Measurements from ENCODE around the gene SPRED2.
A peak's percentile ranks its signal among the peaks of the same experiment; 100 is the strongest.

The SPRED2 gene

GRCh38 chr2:65291216-65292105 lies 140.9 kb downstream of the SPRED2 start:
- Histone ChIP-seq H3K27me3 (peaks cover 0 to 3% (median 0%) of the 10 kb centered on the region in 11 experiments; a peak in 1 of 22 replicates), H3K36me3 (no peaks in the 10 kb centered on the region), H3K27ac (no peak overlapping the region), H4K20me1 (peaks cover 0 to 4% (median 0%) of the 10 kb centered on the region in 11 experiments; a peak in 2 of 22 replicates), H3K4me3 (no peak overlapping the region), H3K9ac (no peak overlapping the region), H3K9me3 (replicated peaks in 1 of 11) (no peaks in the 10 kb centered on the region), H3K4me2 (peak overlapping the region in 2 of 11 experiments; percentile 10 to 31; a peak in 1 of 22 replicates), H3K4me1 (peaks cover 0 to 4% (median 0%) of the 10 kb centered on the region in 10 experiments; a peak in 3 of 20 replicates)
- TF ChIP-seq Cebpa-rat (IDR thresholded peaks at IDR 0.05), result no peak

- Histone ChIP-seq H3K36me3 (no peaks in the 10 kb centered on the region), H3K9ac (no peak overlapping the region), H4K20me1 (peaks cover 0 to 9% (median 0%) of the 10 kb centered on the region in 11 experiments; a peak in 4 of 22 replicates), H3K27ac (no peak overlapping the region), H3K4me2 (no peak overlapping the region), H3K4me1 (peaks cover 0 to 4% (median 0%) of the 10 kb centered on the region in 10 experiments; a peak in 3 of 20 replicates), H3K27me3 (peaks cover 0 to 14% (median 10%) of the 10 kb centered on the region in 11 experiments; a peak in 17 of 22 replicates), H3K9me3 (replicated peaks in 1 of 11) (no peaks in the 10 kb centered on the region), H3K4me3 (no peak overlapping the region)
- no peak for TF ChIP-seq Cebpa-rat (IDR thresholded peaks at IDR 0.05)
These were observed 145.0 kb downstream of the SPRED2 start for GRCh38 chr2:65287364-65287763.

- Histone ChIP-seq H3K27ac (no peak overlapping the region), H3K4me2 (no peak overlapping the region), H3K9me3 (replicated peaks in 1 of 11) (no peaks in the 10 kb centered on the region), H4K20me1 (peaks cover 0 to 47% (median 24%) of the 10 kb centered on the region in 11 experiments; a peak in 20 of 22 replicates), H3K27me3 (peaks cover 10 to 60% (median 49%) of the 10 kb centered on the region in 11 experiments; a peak in 20 of 22 replicates), H3K4me3 (no peak overlapping the region), H3K9ac (no peak overlapping the region), H3K4me1 (peaks cover 18 to 35% (median 25%) of the 10 kb centered on the region in 10 experiments), H3K36me3 (no peaks in the 10 kb centered on the region)
- TF ChIP-seq Cebpa-rat (IDR thresholded peaks at IDR 0.05), result no peak
These were observed 149.8 kb downstream of the SPRED2 start for GRCh38 chr2:65282477-65283053.

- peaks cover 0 to 54% (median 32%) of the 10 kb centered on the region in 11 experiments; a peak in 20 of 22 replicates for H4K20me1 ChIP-seq
- no peaks in the 10 kb centered on the region for H3K9me3 ChIP-seq (replicated peaks in 1 of 11)
- H3K27me3 ChIP-seq, result peaks cover 10 to 68% (median 57%) of the 10 kb centered on the region in 11 experiments; a peak in 20 of 22 replicates
- no peak for TF ChIP-seq Cebpa-rat (IDR thresholded peaks at IDR 0.05)
- no peaks in the 10 kb centered on the region for H3K36me3 ChIP-seq
- no peak overlapping the region for H3K4me3 ChIP-seq
- H3K4me1 ChIP-seq, result peaks cover 25 to 36% (median 27%) of the 10 kb centered on the region in 10 experiments
- H3K27ac ChIP-seq, result no peak overlapping the region
- H3K9ac ChIP-seq, result no peak overlapping the region
- peak overlapping the region in 5 of 11 experiments; percentile 26 to 49 (median 29); a peak in 7 of 22 replicates for H3K4me2 ChIP-seq
These were observed 150.6 kb downstream of the SPRED2 start for GRCh38 chr2:65281627-65282351.

GRCh38 chr2:65279756-65280155 lies 152.6 kb downstream of the SPRED2 start:
- H3K36me3 ChIP-seq, result peaks cover 0 to 1% (median 0%) of the 10 kb centered on the region in 11 experiments; a peak in 1 of 22 replicates
- H3K27me3 ChIP-seq, result peaks cover 10 to 87% (median 76%) of the 10 kb centered on the region in 11 experiments; a peak in 20 of 22 replicates
- no peaks in the 10 kb centered on the region for H3K9me3 ChIP-seq (replicated peaks in 1 of 11)
- H3K4me2 ChIP-seq, result peak overlapping the region in 8 of 11 experiments; percentile 39 to 85 (median 69); a peak in 12 of 22 replicates
- peaks cover 25 to 36% (median 29%) of the 10 kb centered on the region in 10 experiments for H3K4me1 ChIP-seq
- no peak overlapping the region for H3K4me3 ChIP-seq
- peaks cover 3 to 74% (median 53%) of the 10 kb centered on the region in 11 experiments; a peak in 20 of 22 replicates for H4K20me1 ChIP-seq
- TF ChIP-seq Cebpa-rat (IDR thresholded peaks at IDR 0.05), result no peak
- H3K27ac ChIP-seq, result no peak overlapping the region
- no peak overlapping the region for H3K9ac ChIP-seq

GRCh38 chr2:65278531-65278981 lies 153.8 kb downstream of the SPRED2 start:
- H3K4me3 ChIP-seq, result no peak overlapping the region
- H3K36me3 ChIP-seq, result peaks cover 0 to 12% (median 2%) of the 10 kb centered on the region in 11 experiments; a peak in 8 of 22 replicates
- H3K27me3 ChIP-seq, result peaks cover 10 to 90% (median 76%) of the 10 kb centered on the region in 11 experiments; a peak in 20 of 22 replicates

GRCh38 chr2:65277791-65278483 lies 154.5 kb downstream of the SPRED2 start:
- peaks cover 10 to 85% (median 78%) of the 10 kb centered on the region in 11 experiments; a peak in 20 of 22 replicates for H3K27me3 ChIP-seq
- H3K4me2 ChIP-seq, result peak overlapping the region; percentile 39 to 85 (median 74)

More at GRCh38 chr2:65278531-65278981, 153.8 kb downstream of the SPRED2 start:
- H3K9ac ChIP-seq, result no peak overlapping the region
- H3K4me1 ChIP-seq, result peaks cover 25 to 36% (median 29%) of the 10 kb centered on the region in 10 experiments
- no peaks in the 10 kb centered on the region for H3K9me3 ChIP-seq (replicated peaks in 1 of 11)
- H4K20me1 ChIP-seq, result peaks cover 5 to 84% (median 63%) of the 10 kb centered on the region in 11 experiments; a peak in 21 of 22 replicates
- H3K4me2 ChIP-seq, result peak overlapping the region; percentile 39 to 85 (median 74)
- TF ChIP-seq Cebpa-rat (IDR thresholded peaks at IDR 0.05), result no peak
- H3K27ac ChIP-seq, result no peak overlapping the region

More at GRCh38 chr2:65277791-65278483, 154.5 kb downstream of the SPRED2 start:
- Histone ChIP-seq H3K9ac (no peak overlapping the region), H3K9me3 (replicated peaks in 1 of 11) (no peaks in the 10 kb centered on the region), H3K27ac (no peak overlapping the region), H3K4me1 (peaks cover 25 to 36% (median 29%) of the 10 kb centered on the region in 10 experiments), H3K4me3 (no peak overlapping the region), H3K36me3 (peaks cover 1 to 18% (median 8%) of the 10 kb centered on the region in 11 experiments; a peak in 21 of 22 replicates), H4K20me1 (peaks cover 11 to 90% (median 69%) of the 10 kb centered on the region in 11 experiments; a peak in 21 of 22 replicates)
- TF ChIP-seq Cebpa-rat (IDR thresholded peaks at IDR 0.05), result no peak

Measured in BLaER1 treated with 17β-estradiol and CSF1 and Interleukin-3, amounts not matched to agents 10 nM and 100 nM (cell line).